Jurkat, Clone E6-1 (cell line): ENCODE measurements around the gene PLEKHG2.

ENCODE experiments used
- DNase-seq: peaks from one replicate; pipeline ENCODE4 v3.0.0-alpha.2; 2011; ENCODE audit warnings: low read depth, low spot score
- H3K4me3 ChIP-seq: 2 replicates; pipeline ENCODE4 v1.5.1; 2011; ENCODE audit warnings: mild to moderate bottlenecking, low read length, control low read depth, moderate library complexity

Gene PLEKHG2

DNA sequence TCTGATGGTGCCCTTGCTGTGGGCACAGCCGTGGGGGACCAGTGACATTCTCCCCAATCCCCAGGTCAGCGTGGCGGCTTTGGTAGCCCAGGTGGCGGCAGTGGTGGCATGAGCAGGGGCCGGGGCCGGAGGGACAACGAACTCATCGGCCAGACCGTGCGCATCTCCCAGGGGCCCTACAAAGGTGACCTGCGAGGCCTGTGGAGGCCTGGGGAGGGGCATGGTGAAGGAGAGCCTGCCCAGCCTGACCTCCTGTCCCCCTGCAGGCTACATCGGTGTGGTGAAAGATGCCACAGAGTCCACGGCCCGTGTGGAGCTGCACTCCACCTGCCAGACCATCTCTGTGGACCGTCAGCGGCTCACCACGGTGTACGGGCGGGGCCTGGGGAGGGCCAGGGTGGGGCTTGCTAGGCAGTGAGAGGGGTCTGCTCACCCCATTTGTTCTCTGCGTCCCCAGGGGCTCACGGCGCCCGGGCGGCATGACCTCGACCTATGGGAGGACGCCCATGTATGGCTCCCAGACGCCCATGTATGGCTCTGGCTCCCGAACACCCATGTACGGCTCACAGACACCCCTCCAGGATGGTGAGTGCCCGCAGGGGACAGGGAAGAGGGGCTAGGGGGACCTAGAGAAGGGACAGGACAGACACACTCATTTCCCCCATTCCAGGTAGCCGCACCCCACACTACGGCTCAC is 60.4 kb downstream of the PLEKHG2 start:
- H3K4me3 ChIP-seq, result no peak overlapping the region
- DNase-seq, result no peak

DNA sequence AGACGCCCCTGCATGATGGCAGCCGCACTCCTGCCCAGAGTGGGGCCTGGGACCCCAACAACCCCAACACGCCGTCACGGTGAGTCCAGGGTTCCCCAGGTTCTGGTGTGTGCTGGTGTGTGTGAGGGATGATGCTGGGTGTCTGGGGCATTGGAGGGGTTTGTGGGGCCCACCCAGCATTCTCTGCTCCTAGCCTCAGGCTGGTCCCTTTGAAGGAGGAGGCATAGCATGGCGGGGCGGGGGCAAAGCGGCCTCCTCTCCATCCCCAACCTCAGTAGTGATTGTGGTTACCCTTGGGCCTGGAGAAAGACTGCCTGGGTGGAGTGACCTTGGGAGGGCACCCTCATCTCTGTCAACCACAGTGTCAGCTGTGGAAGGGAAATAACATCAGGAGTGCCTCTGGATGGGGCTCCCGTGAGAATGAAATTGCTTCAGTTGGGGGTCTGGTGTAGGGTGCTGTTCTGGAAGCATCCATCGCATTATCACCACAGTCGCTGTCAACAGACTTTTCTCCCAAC is 61.0 kb downstream of the PLEKHG2 start:
- no peak for DNase-seq
- H3K4me3 ChIP-seq, result no peak overlapping the region

DNA sequence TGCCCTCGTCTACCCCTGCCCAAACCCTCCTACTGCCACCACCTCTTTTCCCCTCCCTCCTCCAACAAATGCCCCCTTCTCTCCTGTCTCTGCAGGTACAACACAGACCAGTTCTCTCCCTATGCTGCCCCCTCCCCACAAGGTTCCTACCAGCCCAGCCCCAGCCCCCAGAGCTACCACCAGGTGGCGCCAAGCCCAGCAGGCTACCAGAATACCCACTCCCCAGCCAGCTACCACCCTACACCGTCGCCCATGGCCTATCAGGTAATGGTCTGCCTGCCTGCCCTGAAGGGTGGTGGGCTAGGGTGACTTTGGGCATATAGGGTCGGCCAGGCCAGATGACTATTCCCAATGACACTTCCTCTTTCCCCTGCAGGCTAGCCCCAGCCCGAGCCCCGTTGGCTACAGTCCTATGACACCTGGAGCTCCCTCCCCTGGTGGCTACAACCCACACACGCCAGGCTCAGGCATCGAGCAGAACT is 61.7 kb downstream of the PLEKHG2 start:
- H3K4me3 ChIP-seq, result no peak overlapping the region
- no peak for DNase-seq

DNA sequence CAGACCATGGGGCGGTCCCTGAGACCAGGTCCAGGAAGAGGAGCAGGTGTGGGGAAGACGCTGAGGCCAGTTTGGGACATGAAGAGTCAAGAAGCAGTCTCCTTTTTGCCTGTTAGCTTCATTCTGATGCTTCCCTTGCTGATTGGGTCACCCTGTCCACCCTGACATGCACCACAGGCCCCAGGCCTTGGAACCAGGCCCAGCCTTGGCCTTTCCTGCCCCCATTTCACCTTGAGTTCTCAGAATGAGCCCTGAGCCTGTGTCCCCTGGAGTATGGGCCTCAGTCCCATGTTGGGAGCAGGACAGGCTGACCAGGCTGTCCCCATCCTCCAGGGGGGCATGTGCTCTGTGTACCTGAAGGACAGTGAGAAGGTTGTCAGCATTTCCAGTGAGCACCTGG is 63.3 kb downstream of the PLEKHG2 start:
- DNase-seq, result no peak
- no peak overlapping the region for H3K4me3 ChIP-seq
